ENCODE results near the gene SH3BP1.

Gene SH3BP1

GRCh38 chr22:37675930-37676735 lies 36.7 kb downstream of the SH3BP1 start:
- ChIA-PET POLR2A (interaction anchor here (1.2 to 8.9 kb wide), 5 partner anchors 8 to 129 kb away, joined by 4 to 105 read pairs (median 4); partner anchors contain the start of genes NOL12 and PDXP), CTCF (interaction anchor here (0.8 to 1.9 kb wide), 5 partner anchors 15 to 142 kb away, joined by 3 to 11 read pairs (median 4); no protein-coding TSS in a partner anchor)
- TF ChIP-seq HDGF (IDR thresholded peaks at IDR 0.05; ENCODE audit: borderline replicate concordance) (no peak), LEF1 (IDR thresholded peaks at IDR 0.05; ENCODE audit: borderline replicate concordance) (no peak), ARNT (IDR thresholded peaks at IDR 0.05) (no peak), TARDBP (IDR thresholded peaks at IDR 0.05) (no peak), SUZ12 (IDR thresholded peaks at IDR 0.05) (no peak), FOXM1 (IDR thresholded peaks at IDR 0.05; ENCODE audit: borderline replicate concordance) (no peak), SP1 (IDR thresholded peaks at IDR 0.05) (no peak), FOXA1 (IDR thresholded peaks at IDR 0.05) (no peak), NFRKB (IDR thresholded peaks at IDR 0.05) (no peak), ZNF384 (IDR thresholded peaks at IDR 0.05) (no peak), ELF4 (IDR thresholded peaks at IDR 0.05) (no peak), FOXK2 (IDR thresholded peaks at IDR 0.05) (no peak), L3MBTL2 (conservative IDR thresholded peaks at IDR 0.05) (no peak), BHLHE40 (IDR thresholded peaks at IDR 0.05; ENCODE audit: borderline replicate concordance) (no peak)
- TF ChIP-seq, protein P1, sequence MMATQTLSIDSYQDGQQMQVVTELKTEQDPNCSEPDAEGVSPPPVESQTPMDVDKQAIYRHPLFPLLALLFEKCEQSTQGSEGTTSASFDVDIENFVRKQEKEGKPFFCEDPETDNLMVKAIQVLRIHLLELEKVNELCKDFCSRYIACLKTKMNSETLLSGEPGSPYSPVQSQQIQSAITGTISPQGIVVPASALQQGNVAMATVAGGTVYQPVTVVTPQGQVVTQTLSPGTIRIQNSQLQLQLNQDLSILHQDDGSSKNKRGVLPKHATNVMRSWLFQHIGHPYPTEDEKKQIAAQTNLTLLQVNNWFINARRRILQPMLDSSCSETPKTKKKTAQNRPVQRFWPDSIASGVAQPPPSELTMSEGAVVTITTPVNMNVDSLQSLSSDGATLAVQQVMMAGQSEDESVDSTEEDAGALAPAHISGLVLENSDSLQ (IDR thresholded peaks at IDR 0.05) = no peak
- no peak for DNase-seq (ENCODE audit: extremely low spot score)

- TF ChIP-seq L3MBTL2 (conservative IDR thresholded peaks at IDR 0.05) = peak; percentile 79
- no peak for TF ChIP-seq ELF4 (IDR thresholded peaks at IDR 0.05)
- DNase-seq (ENCODE audit: extremely low spot score) = peak; percentile 77
- ChIA-PET CTCF (interaction anchor here (0.9 to 1.5 kb wide), 2 partner anchors 16 to 34 kb away, joined by 3 to 5 read pairs; no protein-coding TSS in a partner anchor), POLR2A (interaction anchor here (1.4 to 8.9 kb wide), 4 partner anchors 9 to 128 kb away, joined by 4 to 105 read pairs (median 4); partner anchors contain the start of genes NOL12 and PDXP)
Observed at GRCh38 chr22:37676736-37677492, 37.4 kb downstream of the SH3BP1 start.

DNA sequence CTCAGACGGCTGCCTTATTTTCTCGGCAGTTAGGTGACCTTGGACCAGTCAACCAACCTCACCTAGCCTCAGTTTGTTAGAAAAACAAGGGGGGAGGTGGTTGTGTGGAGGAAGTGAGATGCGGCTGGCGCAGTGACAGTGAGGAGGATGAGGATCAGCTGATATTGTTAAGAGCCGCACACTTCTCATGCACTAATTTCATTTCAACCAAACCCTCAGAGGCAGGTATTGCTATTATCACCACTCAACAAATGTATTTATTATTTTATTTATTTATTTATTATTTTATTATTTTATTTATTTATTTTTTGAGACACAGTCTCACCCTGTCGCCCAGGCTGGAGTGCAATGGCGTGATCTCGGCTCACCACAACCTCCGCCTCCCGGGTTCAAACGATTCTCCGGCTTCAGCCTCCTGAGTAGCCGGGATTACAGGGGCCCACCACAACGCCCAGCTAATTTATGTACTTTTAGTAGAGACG lies 38.1 kb downstream of the SH3BP1 start:
- POLR2A ChIA-PET = interaction anchor here (1.4 to 8.9 kb wide), 4 partner anchors 9 to 128 kb away, joined by 4 to 105 read pairs (median 4); partner anchors contain the start of genes NOL12 and PDXP
- TF ChIP-seq LEF1 (IDR thresholded peaks at IDR 0.05; ENCODE audit: borderline replicate concordance) (no peak), FOXA1 (IDR thresholded peaks at IDR 0.05) (no peak), ZNF384 (IDR thresholded peaks at IDR 0.05) (no peak), FOXM1 (IDR thresholded peaks at IDR 0.05; ENCODE audit: borderline replicate concordance) (no peak), SUZ12 (IDR thresholded peaks at IDR 0.05) (no peak), NFRKB (IDR thresholded peaks at IDR 0.05) (no peak), ELF4 (IDR thresholded peaks at IDR 0.05) (no peak), HDGF (IDR thresholded peaks at IDR 0.05; ENCODE audit: borderline replicate concordance) (no peak), FOXK2 (IDR thresholded peaks at IDR 0.05) (no peak), SP1 (IDR thresholded peaks at IDR 0.05) (no peak), L3MBTL2 (conservative IDR thresholded peaks at IDR 0.05) (no peak), TARDBP (IDR thresholded peaks at IDR 0.05) (no peak), ARNT (IDR thresholded peaks at IDR 0.05) (no peak), BHLHE40 (IDR thresholded peaks at IDR 0.05; ENCODE audit: borderline replicate concordance) (no peak)
- TF ChIP-seq, protein P1 (IDR thresholded peaks at IDR 0.05) = no peak
- DNase-seq (ENCODE audit: extremely low spot score) = no peak
- CTCF ChIA-PET = interaction anchor here (0.9 to 1.5 kb wide), 2 partner anchors 16 to 35 kb away, joined by 3 to 5 read pairs; no protein-coding TSS in a partner anchor

DNA sequence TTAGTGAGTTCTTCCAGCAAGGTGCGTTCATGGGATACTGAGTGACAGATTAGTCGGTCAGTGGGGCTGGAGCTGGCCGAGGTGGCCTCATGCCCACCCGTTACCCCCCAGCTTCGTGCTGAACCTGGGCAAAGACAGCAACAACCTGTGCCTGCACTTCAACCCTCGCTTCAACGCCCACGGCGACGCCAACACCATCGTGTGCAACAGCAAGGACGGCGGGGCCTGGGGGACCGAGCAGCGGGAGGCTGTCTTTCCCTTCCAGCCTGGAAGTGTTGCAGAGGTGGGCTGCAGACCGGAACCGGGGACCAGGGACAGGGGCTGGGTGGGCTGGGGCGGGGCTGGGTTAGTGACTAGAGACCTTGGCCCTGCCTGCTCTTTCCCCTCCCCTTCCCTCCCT lies 38.9 kb downstream of the SH3BP1 start:
- DNase-seq (ENCODE audit: extremely low spot score) = no peak
- ChIA-PET POLR2A (interaction anchor here (4.1 kb wide), 1 partner anchor 18 kb away, joined by 44 read pairs; the partner anchor contains the start of gene PDXP), CTCF (interaction anchor here (1.0 kb wide), 1 partner anchor 35 kb away, joined by 3 read pairs; no protein-coding TSS in a partner anchor)
- TF ChIP-seq LEF1 (IDR thresholded peaks at IDR 0.05; ENCODE audit: borderline replicate concordance) (no peak), FOXK2 (IDR thresholded peaks at IDR 0.05) (no peak), ELF4 (IDR thresholded peaks at IDR 0.05) (no peak), FOXA1 (IDR thresholded peaks at IDR 0.05) (no peak), BHLHE40 (IDR thresholded peaks at IDR 0.05; ENCODE audit: borderline replicate concordance) (no peak), L3MBTL2 (conservative IDR thresholded peaks at IDR 0.05) (no peak), HDGF (IDR thresholded peaks at IDR 0.05; ENCODE audit: borderline replicate concordance) (no peak), SUZ12 (IDR thresholded peaks at IDR 0.05) (no peak), SP1 (IDR thresholded peaks at IDR 0.05) (no peak), TARDBP (IDR thresholded peaks at IDR 0.05) (no peak), CTBP1 (IDR thresholded peaks at IDR 0.05; ENCODE audit: borderline replicate concordance) (no peak), ARNT (IDR thresholded peaks at IDR 0.05) (no peak), NFRKB (IDR thresholded peaks at IDR 0.05) (no peak), FOXM1 (IDR thresholded peaks at IDR 0.05; ENCODE audit: borderline replicate concordance) (no peak), ZNF384 (IDR thresholded peaks at IDR 0.05) (no peak)
- TF ChIP-seq, protein P1 (IDR thresholded peaks at IDR 0.05) = no peak

- ChIA-PET POLR2A (interaction anchor here (0.6 to 4.1 kb wide), 3 partner anchors 20 to 226 kb away, joined by 3 to 44 read pairs (median 3); partner anchors contain the start of gene PDXP), CTCF (interaction anchor here (0.8 to 3.3 kb wide), 3 partner anchors 20 to 208 kb away, joined by 6 to 40 read pairs (median 24); partner anchors contain the start of gene PDXP)
- DNase-seq (ENCODE audit: extremely low spot score) = no peak
- TF ChIP-seq FOXA1 (IDR thresholded peaks at IDR 0.05) = no peak
- TF ChIP-seq ARNT (IDR thresholded peaks at IDR 0.05) = no peak
- no peak for TF ChIP-seq L3MBTL2 (conservative IDR thresholded peaks at IDR 0.05)
- TF ChIP-seq BHLHE40 (IDR thresholded peaks at IDR 0.05; ENCODE audit: borderline replicate concordance) = no peak
- TF ChIP-seq ELF4 (IDR thresholded peaks at IDR 0.05) = no peak
Observed at GRCh38 chr22:37679670-37680069, 40.2 kb downstream of the SH3BP1 start.

Measured in HEK293T (cell line).